Mesodermal cell (in vitro differentiated cells): ENCODE data around the gene STK16.

ENCODE experiments used
- H3K27ac ChIP-seq: 2 replicates; pipeline ENCODE4 v1.7.0; 2013; ENCODE audit warnings: mild to moderate bottlenecking, low read depth, low read length, moderate library complexity; ENCODE audit not compliant: severe bottlenecking
- H3K36me3 ChIP-seq: 2 replicates; pipeline ENCODE4 v1.7.1; 2013; ENCODE audit warnings: mild to moderate bottlenecking, low read length, moderate library complexity; ENCODE audit not compliant: control insufficient read depth, insufficient read depth
- H3K4me1 ChIP-seq: one replicate; pipeline ENCODE4 v1.7.1; 2013; ENCODE audit warnings: mild to moderate bottlenecking, low read length; ENCODE audit not compliant: insufficient read depth, control insufficient read depth, poor library complexity, severe bottlenecking
- H3K4me3 ChIP-seq: 2 replicates; pipeline ENCODE4 v1.7.0; 2013; ENCODE audit warnings: low read length, control low read depth, mild to moderate bottlenecking; ENCODE audit not compliant: insufficient read depth, poor library complexity, severe bottlenecking; ENCODE audit errors: extremely low read depth
- H3K9me3 ChIP-seq: 2 replicates; pipeline ENCODE4 v1.7.1; 2013; ENCODE audit warnings: mild to moderate bottlenecking, low read length, moderate library complexity; ENCODE audit not compliant: control insufficient read depth
- WGBS, 2 experiments: methylation state at CpG; one replicate each; pipeline ENCODE4 v1.1.5; 2013; ENCODE audit warnings: missing lambda C conversion rate in 2 of 2; ENCODE audit not compliant: insufficient coverage in 2 of 2; 5-methylcytosine and 5-hydroxymethylcytosine counted together

Gene STK16

DNA sequence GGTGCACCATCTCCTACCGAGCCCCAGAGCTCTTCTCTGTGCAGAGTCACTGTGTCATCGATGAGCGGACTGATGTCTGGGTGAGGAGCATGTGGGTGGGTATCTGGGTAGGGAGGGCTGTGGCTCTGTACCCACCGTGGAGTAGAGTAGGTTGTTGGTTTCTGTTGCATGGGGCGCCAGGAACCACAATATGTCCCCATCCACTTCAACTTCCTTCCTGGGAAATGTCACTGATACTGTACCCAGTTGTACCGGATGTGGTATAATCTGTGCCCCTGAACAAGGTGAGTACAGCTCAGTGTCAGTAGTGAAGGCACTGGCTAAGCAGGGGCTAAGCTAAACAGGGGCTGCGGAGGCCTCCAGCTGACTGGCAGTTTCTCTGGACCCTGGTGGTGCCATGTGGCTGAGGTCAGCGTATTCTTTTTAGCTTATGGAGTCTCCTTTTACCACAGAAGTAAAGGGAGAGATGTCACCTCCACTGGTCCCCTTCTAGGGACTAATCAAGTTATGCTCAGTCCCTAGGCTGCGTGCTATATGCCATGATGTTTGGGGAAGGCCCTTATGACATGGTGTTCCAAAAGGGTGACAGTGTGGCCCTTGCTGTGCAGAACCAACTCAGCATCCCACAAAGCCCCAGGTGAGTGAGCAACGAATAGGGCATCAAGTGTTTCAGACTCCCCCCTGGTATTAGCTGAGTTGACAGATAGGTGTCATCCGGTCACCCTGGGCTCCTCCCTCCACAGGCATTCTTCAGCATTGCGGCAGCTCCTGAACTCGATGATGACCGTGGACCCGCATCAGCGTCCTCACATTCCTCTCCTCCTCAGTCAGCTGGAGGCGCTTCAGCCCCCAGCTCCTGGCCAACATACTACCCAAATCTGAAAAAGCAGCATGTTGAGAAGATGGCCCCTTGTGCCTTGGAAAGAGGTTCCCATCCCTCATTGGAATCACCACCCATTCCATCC, 2.7 kb downstream of the STK16 start:
- Histone ChIP-seq H3K36me3 (peaks cover 18% of the 10 kb centered on the region), H3K4me3 (no peak overlapping the region), H3K4me1 (peaks cover 34% of the 10 kb centered on the region), H3K27ac (no peak overlapping the region), H3K9me3 (no peaks in the 10 kb centered on the region)
- 93% methylated on average over 13 to 14 of the region's 17 CpGs for WGBS, 2 experiments

DNA sequence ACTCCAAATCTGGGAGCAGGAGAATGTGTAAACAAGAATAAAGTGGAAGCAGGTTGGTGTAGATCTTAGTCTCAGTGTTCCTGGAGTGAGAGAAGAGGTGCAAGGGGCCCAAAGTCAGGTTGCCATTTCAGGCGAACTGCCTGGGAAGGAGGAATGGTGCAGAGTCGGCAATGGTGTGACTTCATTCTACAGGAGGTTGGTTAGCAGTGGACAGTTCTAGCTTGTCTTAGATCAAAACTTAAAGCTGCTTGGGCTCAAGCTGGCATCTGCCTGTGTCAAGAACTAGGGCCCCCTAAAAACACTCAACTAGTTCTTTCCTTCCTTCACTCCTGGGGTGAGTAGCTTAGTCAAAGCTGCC, 3.5 kb downstream of the STK16 start:
- H3K4me3 ChIP-seq: no peak overlapping the region

DNA sequence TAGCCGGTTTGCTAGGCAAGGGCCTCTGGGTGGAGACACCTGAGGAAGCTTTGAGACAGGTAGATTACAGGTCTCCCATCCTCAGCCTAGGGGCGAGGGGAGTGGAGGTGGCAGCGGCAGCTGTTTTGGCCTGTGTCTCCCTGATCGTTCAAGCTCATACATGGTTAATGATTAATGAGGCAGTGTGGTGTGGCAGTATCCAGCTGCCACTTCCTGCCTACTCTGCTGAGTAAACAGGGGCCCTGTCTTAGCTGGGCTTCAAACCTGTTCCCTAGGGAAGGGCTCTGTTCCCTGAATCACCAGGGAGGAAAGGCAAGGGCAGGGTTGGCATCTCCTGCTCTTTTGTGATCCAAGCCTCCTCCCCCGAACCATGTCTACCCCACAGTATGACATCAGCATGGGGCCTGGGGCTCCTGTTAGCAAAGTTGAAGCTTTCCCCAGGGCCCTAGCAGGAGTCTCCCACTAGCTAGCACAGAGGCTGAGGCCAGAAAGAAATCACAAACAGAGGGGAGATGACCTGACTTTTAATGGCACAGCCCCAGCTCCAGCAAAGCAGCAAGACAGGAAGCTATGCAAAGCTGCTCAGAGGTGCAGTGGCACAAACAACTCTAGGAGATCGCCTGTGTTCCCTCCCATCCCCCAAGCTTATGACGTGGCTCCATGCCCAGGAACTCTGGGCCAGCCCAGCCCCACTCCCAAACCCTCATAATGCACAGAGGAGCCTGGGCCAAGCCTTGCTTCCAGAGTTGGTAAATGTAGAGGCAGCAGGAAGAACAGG, 4.1 kb downstream of the STK16 start:
- Histone ChIP-seq H3K4me3 (no peak overlapping the region), H3K4me1 (peaks cover 45% of the 10 kb centered on the region)
- 44 to 79% methylated on average over 3 to 4 of the region's 7 CpGs for WGBS, 2 experiments

More for the DNA sequence above, 3.5 kb downstream of the STK16 start:
- peaks cover 18% of the 10 kb centered on the region for H3K36me3 ChIP-seq
- peaks cover 42% of the 10 kb centered on the region for H3K4me1 ChIP-seq
- no peaks in the 10 kb centered on the region for H3K9me3 ChIP-seq
- H3K27ac ChIP-seq: peak overlapping the region; percentile 85
- 100% methylated on average over 2 of the region's 2 CpGs for WGBS, 2 experiments

DNA sequence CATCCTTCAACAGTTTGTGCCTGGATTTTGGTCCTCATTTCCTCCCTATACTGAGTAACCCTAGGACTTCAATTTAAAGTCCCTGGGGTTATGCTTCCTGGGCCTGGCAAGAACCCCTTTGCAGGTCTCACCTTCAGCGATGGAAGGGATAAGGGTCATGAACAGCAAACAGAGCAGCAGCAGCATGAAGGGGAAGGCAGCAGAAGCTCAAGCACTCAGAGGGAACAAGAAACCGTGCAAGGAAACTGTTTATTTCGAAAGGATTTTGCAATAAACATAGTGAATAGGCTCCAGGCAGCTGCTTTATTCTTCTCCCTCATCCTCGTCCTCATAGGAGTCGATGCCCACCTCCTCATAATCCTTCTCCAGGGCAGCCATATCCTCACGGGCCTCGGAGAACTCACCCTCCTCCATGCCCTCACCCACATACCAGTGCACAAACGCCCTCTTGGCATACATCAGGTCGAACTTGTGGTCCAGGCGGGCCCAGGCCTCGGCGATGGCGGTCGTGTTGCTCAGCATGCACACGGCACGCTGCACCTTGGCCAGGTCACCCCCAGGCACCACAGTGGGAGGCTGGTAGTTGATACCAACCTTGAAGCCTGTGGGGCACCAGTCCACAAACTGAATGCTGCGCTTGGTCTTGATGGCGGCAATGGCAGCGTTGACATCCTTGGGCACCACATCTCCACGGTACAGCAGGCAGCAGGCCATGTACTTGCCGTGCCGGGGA, 4.9 kb downstream of the STK16 start:
- Histone ChIP-seq H3K27ac (peak overlapping the region; percentile 85), H3K4me1 (peaks cover 42% of the 10 kb centered on the region), H3K4me3 (no peak overlapping the region), H3K9me3 (no peaks in the 10 kb centered on the region), H3K36me3 (peaks cover 18% of the 10 kb centered on the region)
- WGBS, 2 experiments: 92 to 94% methylated on average over 22 of the region's 22 CpGs

More for the DNA sequence above, 4.1 kb downstream of the STK16 start:
- Histone ChIP-seq H3K27ac (peak overlapping the region; percentile 85), H3K9me3 (no peaks in the 10 kb centered on the region), H3K36me3 (peaks cover 18% of the 10 kb centered on the region)

DNA sequence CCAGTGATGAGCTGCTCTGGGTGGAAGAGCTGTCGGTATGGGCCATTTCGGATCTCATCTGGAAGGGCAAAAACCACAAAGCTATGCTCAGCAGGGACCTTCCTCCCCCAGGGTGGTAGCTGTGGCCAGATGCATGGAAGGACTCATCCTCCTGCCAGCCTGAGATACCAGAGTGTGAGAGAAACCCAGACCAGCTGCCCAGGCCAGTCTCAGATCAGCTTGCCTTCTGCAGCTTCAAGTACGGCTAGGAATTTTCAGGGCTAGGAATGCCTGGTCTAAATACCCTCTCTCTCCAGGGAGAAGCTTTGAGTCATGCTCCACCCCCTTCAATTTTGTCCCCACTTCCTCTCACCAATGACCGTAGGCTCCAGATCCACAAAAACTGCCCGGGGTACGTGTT, 6.4 kb downstream of the STK16 start:
- Histone ChIP-seq H3K9me3 (no peaks in the 10 kb centered on the region), H3K4me3 (no peak overlapping the region), H3K36me3 (peaks cover 18% of the 10 kb centered on the region), H3K27ac (no peak overlapping the region), H3K4me1 (peaks cover 38% of the 10 kb centered on the region)
- WGBS, 2 experiments: 67 to 86% methylated on average over 1 to 6 of the region's 6 CpGs

DNA sequence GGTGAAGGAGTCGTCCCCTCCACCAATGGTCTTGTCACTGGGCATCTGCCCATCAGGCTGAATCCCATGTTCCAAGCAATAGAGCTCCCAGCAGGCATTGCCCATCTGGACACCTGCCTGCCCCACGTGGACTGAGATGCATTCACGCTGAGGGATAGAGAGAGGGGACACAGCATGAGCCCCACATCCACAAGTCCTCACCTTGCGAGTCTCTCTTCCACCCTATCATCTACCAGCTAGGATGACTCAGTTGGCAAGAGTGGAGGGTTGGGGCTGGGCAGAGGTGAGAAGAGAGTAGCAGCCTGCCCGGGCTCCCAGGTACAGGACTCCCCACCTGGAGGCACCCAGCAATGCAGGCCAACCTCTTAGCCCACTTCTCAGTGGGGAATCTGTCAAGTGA, 6.8 kb downstream of the STK16 start:
- 51 to 60% methylated on average over 2 to 4 of the region's 5 CpGs for WGBS, 2 experiments
- Histone ChIP-seq H3K27ac (no peak overlapping the region), H3K4me1 (peaks cover 38% of the 10 kb centered on the region), H3K36me3 (peaks cover 14% of the 10 kb centered on the region), H3K9me3 (no peaks in the 10 kb centered on the region), H3K4me3 (no peak overlapping the region)

DNA sequence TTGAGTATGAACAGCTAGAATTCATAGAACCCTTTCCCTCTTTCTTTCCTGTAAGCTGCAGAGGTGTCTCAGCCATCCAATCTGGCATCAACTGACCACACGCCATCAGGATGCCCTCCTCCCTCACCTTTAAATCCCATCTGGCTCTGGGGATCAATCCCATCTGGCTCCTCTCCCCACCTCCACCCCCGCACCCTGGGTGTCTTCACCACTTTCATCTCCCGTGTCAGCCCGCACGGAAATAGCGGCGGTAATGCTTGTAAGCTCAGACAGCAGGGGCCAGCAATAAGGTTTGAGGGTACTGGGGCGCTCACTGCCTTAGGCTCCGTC, 7.3 kb downstream of the STK16 start:
- no peak overlapping the region for H3K27ac ChIP-seq
- WGBS, 2 experiments: 11 to 19% methylated on average over 9 of the region's 9 CpGs
- peaks cover 38% of the 10 kb centered on the region for H3K4me1 ChIP-seq
- H3K9me3 ChIP-seq: no peaks in the 10 kb centered on the region
- H3K36me3 ChIP-seq: peaks cover 9% of the 10 kb centered on the region
- no peak overlapping the region for H3K4me3 ChIP-seq

DNA sequence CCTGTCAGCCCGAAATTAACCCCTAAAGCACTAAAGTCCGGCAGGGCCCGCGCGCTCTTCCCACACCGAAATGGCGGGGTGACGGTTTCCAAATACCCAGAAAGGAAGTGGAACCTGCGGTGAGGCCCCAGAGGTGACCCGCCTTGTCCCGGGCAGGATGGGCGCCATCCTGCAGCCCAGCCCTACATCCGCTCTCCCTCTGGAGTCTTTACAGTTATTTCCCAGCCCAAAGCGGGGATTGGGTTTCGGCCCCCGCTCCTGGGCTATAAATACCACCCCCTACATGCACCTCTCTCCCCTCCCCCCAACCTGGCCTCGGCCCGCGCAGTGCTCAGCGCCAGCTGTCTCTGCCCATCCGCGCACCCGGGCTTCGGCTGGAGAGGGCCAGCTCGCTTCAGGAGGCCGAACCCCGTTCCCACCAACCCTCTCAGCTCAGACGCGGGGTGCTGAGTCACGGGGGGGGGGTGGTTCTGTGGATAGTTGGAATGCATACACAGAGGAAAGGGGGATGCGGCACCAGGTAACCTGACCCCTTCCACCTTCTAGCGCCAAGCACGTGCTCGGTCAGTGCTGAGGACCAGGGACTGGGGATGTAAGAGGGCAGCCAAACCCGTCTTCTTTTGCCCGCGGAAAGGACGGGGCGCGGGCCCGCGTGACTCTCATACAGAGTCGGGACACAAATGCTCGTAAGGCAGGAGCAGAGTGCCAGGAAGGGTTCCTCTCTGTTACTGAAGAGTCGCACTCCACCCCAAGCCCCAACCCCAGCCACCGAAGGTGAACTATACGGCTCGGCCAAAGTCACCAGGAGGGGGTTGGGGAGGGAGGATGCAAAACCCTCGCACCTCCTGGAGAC, 7.8 kb downstream of the STK16 start, which contains the start of gene TUBA4B:
TSS of gene TUBA4B (plus strand) at position 344 of the 853 bp plus-strand sequence. CDS start at position 509, 165 bp downstream.
- H3K9me3 ChIP-seq: no peaks in the 10 kb centered on the region
- H3K4me1 ChIP-seq: peaks cover 38% of the 10 kb centered on the region
- no peak within 1 kb of the TSS for H3K27ac ChIP-seq
- H3K36me3 ChIP-seq: peaks cover 4% of the 10 kb centered on the region
- peak within 1 kb of the TSS; percentile 34 for H3K4me3 ChIP-seq
- WGBS, 2 experiments: 2% methylated on average over 17 to 34 of the region's 49 CpGs

DNA sequence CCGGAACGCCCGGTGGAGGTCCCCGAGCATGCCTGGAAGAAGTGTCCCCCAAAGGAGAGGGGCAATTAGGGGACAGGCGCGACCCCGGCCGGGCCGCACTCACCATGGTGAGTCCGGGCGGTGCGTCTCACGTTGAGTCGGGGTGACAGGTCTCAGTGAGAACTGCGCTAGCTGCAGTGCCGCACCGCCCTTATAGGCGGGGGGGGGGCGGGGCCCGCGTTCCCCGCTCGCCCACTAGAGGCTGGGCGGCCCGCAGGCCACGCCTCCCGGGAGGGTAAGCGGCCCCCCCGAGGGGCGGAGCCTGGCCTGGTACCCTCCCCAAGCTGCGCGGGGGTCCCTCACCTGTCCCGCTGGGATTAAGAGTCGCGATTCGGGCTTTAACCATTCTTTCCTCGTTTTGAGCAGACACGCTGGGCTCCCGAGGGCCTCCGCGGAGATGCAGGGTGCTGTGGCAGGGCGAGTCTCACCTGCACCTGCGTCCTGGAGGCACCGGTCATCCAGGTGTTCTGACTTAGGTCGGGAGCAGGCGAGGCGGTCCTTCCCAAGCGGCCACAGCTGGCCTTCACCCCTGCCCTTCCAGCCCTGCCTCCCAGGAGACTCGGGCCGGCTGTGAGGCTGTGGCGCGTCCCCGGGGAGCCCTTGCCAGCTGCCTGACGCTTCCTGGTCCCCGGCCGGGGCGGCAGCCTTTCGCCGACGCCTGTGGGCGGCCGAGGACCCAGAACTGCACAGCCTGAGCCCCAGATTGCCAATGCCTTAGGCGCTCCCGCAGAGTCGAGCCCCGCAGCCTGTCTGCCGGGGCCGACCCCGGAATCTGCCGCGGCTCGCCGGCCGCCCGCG, 8.7 kb downstream of the STK16 start, which contains the start of gene TUBA4A:
TSS of gene TUBA4A (minus strand) at position 166 of the 837 bp plus-strand sequence. CDS start at position 106, 60 bp downstream.
- H3K27ac ChIP-seq: no peak within 1 kb of the TSS
- H3K36me3 ChIP-seq: no peaks in the 10 kb centered on the region
- H3K9me3 ChIP-seq: no peaks in the 10 kb centered on the region
- peak within 1 kb of the TSS; percentile 34 for H3K4me3 ChIP-seq
- WGBS, 2 experiments: 1 to 2% methylated on average over 63 to 71 of the region's 76 CpGs
- peaks cover 34% of the 10 kb centered on the region for H3K4me1 ChIP-seq
